HG03066 (cell line): ENCODE measurements around the gene DCAF10.
"Not testable (repeated sequence)": the region's sequence is repeated elsewhere in the genome, so short reads cannot be mapped to it uniquely, and the experiment has no call there.

ENCODE experiments used
- ATAC-seq: cut with Tn5 transposase; IDR thresholded peaks from one replicate; pipeline ENCODE4 v1.9.1; 2021; ENCODE audit warnings: low read depth; ENCODE audit not compliant: unreplicated experiment

DCAF10 gene

GRCh38 chr9:37790096-37790495, 10.5 kb upstream of the DCAF10 start:
- no peak for ATAC-seq

- no peak for ATAC-seq
Measured at GRCh38 chr9:37792122-37792521, 8.5 kb upstream of the DCAF10 start.

GRCh38 chr9:37796232-37796631, 4.4 kb upstream of the DCAF10 start:
- no peak for ATAC-seq

GRCh38 chr9:37798677-37799076, 1.9 kb upstream of the DCAF10 start:
- ATAC-seq = no peak

GRCh38 chr9:37801287-37801850, 772 bp downstream of the DCAF10 start:
- ATAC-seq = peak; percentile 39

GRCh38 chr9:37801959-37802711, 1.5 kb downstream of the DCAF10 start:
- ATAC-seq = no peak

GRCh38 chr9:37806271-37806670, 5.7 kb downstream of the DCAF10 start:
- no peak for ATAC-seq

GRCh38 chr9:37809676-37810075, 9.1 kb downstream of the DCAF10 start:
- ATAC-seq = not testable (repeated sequence)

- no peak for ATAC-seq
Measured at GRCh38 chr9:37811906-37812476, 11.4 kb downstream of the DCAF10 start.

- no peak for ATAC-seq
Measured at GRCh38 chr9:37812773-37813379, 12.3 kb downstream of the DCAF10 start.

- ATAC-seq = no peak
Measured at GRCh38 chr9:37818849-37819248, 18.3 kb downstream of the DCAF10 start.

- no peak for ATAC-seq
Measured at GRCh38 chr9:37820142-37820541, 19.5 kb downstream of the DCAF10 start.

GRCh38 chr9:37825174-37825573, 24.6 kb downstream of the DCAF10 start:
- ATAC-seq = not testable (repeated sequence)

GRCh38 chr9:37827483-37828165, 27.0 kb downstream of the DCAF10 start:
- ATAC-seq = no peak

GRCh38 chr9:37835821-37836220, 35.2 kb downstream of the DCAF10 start:
- no peak for ATAC-seq

GRCh38 chr9:37836386-37836785, 35.8 kb downstream of the DCAF10 start:
- no peak for ATAC-seq

GRCh38 chr9:37839496-37840461, 39.2 kb downstream of the DCAF10 start:
- ATAC-seq = no peak

- no peak for ATAC-seq
Measured at GRCh38 chr9:37840560-37841194, 40.1 kb downstream of the DCAF10 start.

GRCh38 chr9:37852222-37852621, 51.6 kb downstream of the DCAF10 start:
- ATAC-seq = no peak
